ENCODE data around the gene IGSF9B. TPM values are rescaled to one million over a fixed set of nuclear protein-coding genes. Genes with fewer than 3 reads are reported as not detected.

Gene IGSF9B
- total RNA-seq, 2 donors from 2014 or later: 1.8 to 9.1 TPM

- Mint-ChIP-seq H3K9me3 (no peaks in the 10 kb centered on the region), H3K36me3 (no peaks in the 10 kb centered on the region), H3K4me1 (ENCODE audit: low read depth in 2 of 2) (peaks cover 0 to under 1% of the 10 kb centered on the region in 2 donors), H3K4me3 (no peak overlapping the region), H3K27me3 (peaks cover 0 to 12% of the 10 kb centered on the region in 2 donors), H3K27ac (no peak overlapping the region)
- ATAC-seq (no peak), DNase-seq (ENCODE audit: low spot score) (no peak)
These were observed 34.5 kb downstream of the IGSF9B start for GRCh38 chr11:133922078-133922870.

DNA sequence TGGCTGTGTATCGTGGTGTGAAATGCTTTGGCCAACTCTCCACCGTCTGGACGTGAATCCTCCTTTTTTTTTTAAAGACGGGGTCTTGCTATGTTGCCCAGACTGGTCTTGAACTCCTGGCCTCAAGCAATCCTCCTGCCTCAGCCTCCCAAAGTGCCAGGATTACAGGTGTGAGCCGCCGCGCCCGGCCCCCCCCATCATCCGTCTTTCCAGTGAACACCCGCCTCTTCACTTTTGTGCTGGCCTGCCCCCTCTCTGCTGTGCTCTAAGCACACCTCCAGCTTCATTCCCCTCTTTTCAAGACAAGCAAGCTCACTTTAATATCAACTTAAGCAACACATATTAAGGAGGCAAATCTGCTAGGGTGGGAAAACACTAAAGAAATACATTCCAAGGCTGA, 35.3 kb downstream of the IGSF9B start:
- H3K4me1 Mint-ChIP-seq (ENCODE audit: low read depth in 2 of 2): no peaks in the 10 kb centered on the region
- no peak overlapping the region for H3K27ac Mint-ChIP-seq
- ATAC-seq: no peak
- no peak overlapping the region for H3K4me3 Mint-ChIP-seq
- no peak for DNase-seq (ENCODE audit: low spot score)
- H3K27me3 Mint-ChIP-seq: peaks cover 0 to 13% of the 10 kb centered on the region in 2 donors
- H3K36me3 Mint-ChIP-seq: no peaks in the 10 kb centered on the region
- H3K9me3 Mint-ChIP-seq: no peaks in the 10 kb centered on the region

- Mint-ChIP-seq H3K36me3 (no peaks in the 10 kb centered on the region), H3K27ac (no peak overlapping the region), H3K4me1 (ENCODE audit: low read depth in 2 of 2) (no peaks in the 10 kb centered on the region), H3K9me3 (no peaks in the 10 kb centered on the region), H3K4me3 (no peak overlapping the region), H3K27me3 (peaks cover 0 to 18% of the 10 kb centered on the region in 2 donors)
- DNase-seq (ENCODE audit: low spot score): no peak
- no peak for ATAC-seq
These were observed 35.7 kb downstream of the IGSF9B start for GRCh38 chr11:133921026-133921425.

DNA sequence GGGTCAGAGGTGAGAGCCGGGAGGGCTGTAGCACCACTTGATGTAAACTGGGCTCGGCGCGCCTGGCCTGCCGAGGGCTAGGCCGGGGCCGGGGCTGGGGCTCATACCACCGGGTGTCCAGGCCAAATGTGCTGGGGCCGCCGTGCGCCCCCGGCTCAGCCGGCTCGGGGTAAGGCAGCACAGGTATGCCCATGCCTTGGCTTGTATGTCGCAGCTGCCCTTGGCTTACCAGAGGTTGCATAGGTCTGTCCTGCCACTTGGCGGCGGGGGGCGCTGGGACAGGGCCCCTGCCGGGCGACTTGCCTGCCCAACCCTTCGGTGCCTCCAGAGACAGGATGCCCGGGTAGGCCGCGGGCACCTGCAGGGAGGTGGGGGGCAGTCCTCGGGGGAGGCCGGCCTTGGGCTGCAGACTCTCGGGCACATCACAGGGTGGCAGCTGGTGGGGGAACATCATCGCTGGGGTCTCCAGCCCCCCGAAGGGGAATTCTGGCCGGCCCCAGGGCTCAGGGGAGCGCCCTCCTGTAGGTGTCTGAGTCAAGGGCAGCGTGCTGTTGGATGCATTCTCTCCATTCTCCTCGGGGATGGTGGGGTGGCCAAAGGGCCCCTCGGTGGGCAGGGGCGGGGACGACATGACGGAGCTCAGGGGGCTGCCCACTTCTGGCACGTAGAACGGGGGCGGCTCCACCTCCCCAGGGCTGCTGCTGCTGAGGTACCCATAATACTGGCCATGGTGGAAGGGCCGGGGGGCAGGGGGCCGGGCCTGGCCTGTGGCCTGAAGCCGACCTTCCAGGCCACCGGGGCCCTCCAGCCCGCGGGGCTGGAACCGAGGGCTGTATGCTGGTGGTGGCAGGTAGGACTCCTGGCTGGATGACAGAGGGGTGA, 36.4 kb downstream of the IGSF9B start:
- H3K27ac Mint-ChIP-seq: no peak overlapping the region
- ATAC-seq: no peak
- no peaks in the 10 kb centered on the region for H3K4me1 Mint-ChIP-seq (ENCODE audit: low read depth in 2 of 2)
- H3K9me3 Mint-ChIP-seq: no peaks in the 10 kb centered on the region
- H3K36me3 Mint-ChIP-seq: no peaks in the 10 kb centered on the region
- peaks cover 0 to 19% of the 10 kb centered on the region in 2 donors for H3K27me3 Mint-ChIP-seq
- DNase-seq (ENCODE audit: low spot score): no peak
- H3K4me3 Mint-ChIP-seq: no peak overlapping the region

DNA sequence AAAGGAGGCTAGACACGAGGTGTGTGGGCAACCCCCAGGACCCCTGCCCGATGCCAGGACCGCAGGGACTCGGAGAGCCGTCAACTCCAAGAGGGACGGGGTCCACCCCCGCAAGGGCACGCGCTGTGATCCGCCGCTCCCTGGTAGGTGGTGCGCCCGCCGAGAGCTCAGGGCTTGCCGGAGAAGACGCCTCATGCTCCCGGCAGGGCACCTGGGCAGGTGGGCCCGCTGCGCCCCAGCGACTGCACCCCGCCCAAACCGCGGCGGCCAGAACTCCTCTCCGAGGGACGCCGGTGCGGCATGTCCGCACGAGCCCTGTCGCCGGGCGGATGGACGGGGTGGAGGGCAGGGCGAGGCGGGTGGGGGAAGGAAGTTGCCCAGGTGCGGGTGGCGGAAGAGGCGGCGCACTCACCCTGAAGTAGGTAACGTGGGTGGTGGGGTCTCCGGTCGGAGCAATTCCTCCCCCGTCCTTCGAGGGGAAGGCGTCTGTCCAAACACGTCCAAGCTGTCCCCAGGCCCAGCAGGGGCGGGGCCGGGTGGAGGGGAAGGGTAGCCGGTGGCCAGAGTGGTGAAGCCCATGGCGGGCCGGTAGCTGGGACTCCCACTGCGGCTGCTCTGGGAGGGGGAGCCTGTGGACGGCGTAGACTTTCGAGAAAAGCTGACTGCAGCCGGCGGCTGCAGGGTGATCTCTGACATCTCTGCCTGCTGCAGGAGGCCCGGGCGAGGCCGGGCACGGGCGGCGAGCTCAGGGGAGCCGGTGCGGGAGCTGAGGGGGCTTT, 37.2 kb downstream of the IGSF9B start:
- no peak for ATAC-seq
- Mint-ChIP-seq H3K4me1 (ENCODE audit: low read depth in 2 of 2) (no peaks in the 10 kb centered on the region), H3K36me3 (no peaks in the 10 kb centered on the region), H3K4me3 (no peak overlapping the region), H3K27me3 (peaks cover 0 to 19% of the 10 kb centered on the region in 2 donors), H3K9me3 (no peaks in the 10 kb centered on the region), H3K27ac (no peak overlapping the region)
- DNase-seq (ENCODE audit: low spot score): no peak

- ATAC-seq (no peak), DNase-seq (ENCODE audit: low spot score) (no peak)
- no peaks in the 10 kb centered on the region for H3K36me3 Mint-ChIP-seq
- H3K27ac Mint-ChIP-seq: no peak overlapping the region
- H3K4me3 Mint-ChIP-seq: no peak overlapping the region
- H3K4me1 Mint-ChIP-seq (ENCODE audit: low read depth in 2 of 2): no peaks in the 10 kb centered on the region
- H3K27me3 Mint-ChIP-seq: peaks cover 0 to 19% of the 10 kb centered on the region in 2 donors
- H3K9me3 Mint-ChIP-seq: no peaks in the 10 kb centered on the region
These were observed 38.0 kb downstream of the IGSF9B start for GRCh38 chr11:133918608-133919260.

DNA sequence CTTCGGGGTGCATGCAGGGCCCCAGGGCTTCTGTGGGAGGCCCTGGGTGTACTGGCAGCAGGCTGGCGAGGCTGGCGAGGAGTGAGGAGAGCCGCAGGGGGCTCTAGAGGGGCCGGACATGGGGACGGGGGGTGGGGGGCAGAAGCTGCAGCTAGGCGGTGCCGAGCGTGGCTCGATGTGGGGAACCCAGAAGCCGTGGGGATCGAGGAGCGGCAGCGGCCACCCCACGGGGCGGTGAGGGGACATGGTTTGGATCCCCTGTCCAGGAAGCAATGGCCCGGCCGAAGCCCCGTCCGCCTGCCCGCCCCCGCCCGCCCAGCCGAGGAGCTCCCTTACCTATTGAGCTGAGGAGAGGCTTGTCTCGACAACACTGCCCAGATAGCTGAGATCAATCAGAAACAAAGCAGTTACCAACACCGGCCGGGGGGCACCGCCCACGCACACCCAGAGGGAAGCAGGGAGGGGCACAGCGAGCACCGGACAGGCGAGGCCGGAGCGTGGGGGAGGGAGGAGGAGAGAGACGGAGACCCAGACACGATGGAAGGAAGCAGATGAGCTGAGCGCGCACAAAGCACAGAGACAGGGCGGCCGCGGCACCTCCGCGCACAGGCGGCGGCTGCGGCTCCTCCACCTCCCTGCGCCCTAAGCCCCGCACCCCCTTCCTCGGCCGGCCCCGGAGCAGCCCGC, 38.7 kb downstream of the IGSF9B start:
- no peaks in the 10 kb centered on the region for H3K36me3 Mint-ChIP-seq
- ATAC-seq: no peak
- no peaks in the 10 kb centered on the region for H3K9me3 Mint-ChIP-seq
- H3K27ac Mint-ChIP-seq: no peak overlapping the region
- no peaks in the 10 kb centered on the region for H3K4me1 Mint-ChIP-seq (ENCODE audit: low read depth in 2 of 2)
- H3K27me3 Mint-ChIP-seq: peaks cover 0 to 19% of the 10 kb centered on the region in 2 donors
- no peak overlapping the region for H3K4me3 Mint-ChIP-seq
- DNase-seq (ENCODE audit: low spot score): no peak

DNA sequence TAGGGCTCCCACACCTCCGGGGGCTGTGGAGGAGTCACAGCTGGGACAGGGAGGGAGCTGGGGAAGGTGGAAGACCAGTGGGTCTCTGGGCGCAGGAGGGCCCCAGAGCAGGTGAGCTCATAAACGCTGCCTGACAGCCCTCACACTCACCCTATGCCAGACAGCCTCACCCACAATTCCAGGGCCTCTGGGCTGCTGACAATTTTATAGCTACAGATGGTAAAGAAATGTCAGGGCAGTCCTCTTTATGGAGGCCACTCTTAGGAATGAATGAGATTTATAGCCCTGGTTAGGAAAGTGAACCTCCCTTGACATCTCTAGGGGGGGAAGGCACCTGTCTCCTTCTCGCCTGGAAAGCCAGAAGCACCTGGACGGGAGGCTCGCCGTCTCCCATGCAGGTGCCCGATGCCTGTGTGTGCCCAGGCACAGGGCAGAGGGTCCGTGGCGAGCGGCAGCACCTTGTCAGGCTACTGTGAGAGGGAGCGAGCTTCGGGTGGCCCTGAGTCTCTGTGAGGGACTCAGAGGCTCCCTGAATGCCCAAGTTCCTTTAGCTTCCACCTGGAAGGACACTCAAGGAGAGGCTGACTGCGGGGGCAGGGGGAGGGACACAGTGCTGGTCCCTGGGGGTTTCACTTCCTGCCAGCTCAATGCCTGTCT, 39.9 kb downstream of the IGSF9B start:
- no peaks in the 10 kb centered on the region for H3K4me1 Mint-ChIP-seq (ENCODE audit: low read depth in 2 of 2)
- H3K27me3 Mint-ChIP-seq: peaks cover 0 to 19% of the 10 kb centered on the region in 2 donors
- H3K27ac Mint-ChIP-seq: no peak overlapping the region
- H3K4me3 Mint-ChIP-seq: no peak overlapping the region
- ATAC-seq (no peak), DNase-seq (ENCODE audit: low spot score) (no peak)
- H3K36me3 Mint-ChIP-seq: no peaks in the 10 kb centered on the region
- H3K9me3 Mint-ChIP-seq: no peaks in the 10 kb centered on the region

GRCh38 chr11:133913761-133914160, 43.0 kb downstream of the IGSF9B start:
- ATAC-seq (no peak), DNase-seq (ENCODE audit: low spot score) (no peak)
- Mint-ChIP-seq H3K4me3 (no peak overlapping the region), H3K27me3 (peaks cover 0 to 13% of the 10 kb centered on the region in 2 donors), H3K36me3 (no peaks in the 10 kb centered on the region), H3K9me3 (no peaks in the 10 kb centered on the region), H3K27ac (no peak overlapping the region), H3K4me1 (ENCODE audit: low read depth in 2 of 2) (no peaks in the 10 kb centered on the region)

DNA sequence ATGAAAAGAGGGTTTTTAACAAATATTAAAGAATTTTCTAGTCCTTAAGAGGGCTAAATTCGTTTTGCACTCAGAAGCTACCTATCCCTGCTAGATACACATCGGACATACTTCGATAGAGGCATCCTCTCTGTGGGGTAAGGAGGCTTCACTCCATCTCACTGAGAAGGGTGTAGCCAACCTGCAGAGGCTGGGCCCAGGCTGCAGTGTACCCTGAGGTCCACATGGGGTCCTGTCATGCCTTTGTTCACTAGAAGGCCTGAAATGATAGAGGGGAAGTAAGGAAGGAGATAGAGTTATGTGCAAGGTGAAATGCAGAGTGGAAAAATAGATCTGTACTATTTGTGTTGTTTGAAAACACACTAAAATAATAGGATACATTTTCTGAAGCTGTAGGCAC, 45.6 kb downstream of the IGSF9B start:
- ATAC-seq (no peak), DNase-seq (ENCODE audit: low spot score) (no peak)
- no peaks in the 10 kb centered on the region for H3K36me3 Mint-ChIP-seq
- H3K9me3 Mint-ChIP-seq: no peaks in the 10 kb centered on the region
- no peaks in the 10 kb centered on the region for H3K4me1 Mint-ChIP-seq (ENCODE audit: low read depth in 2 of 2)
- H3K4me3 Mint-ChIP-seq: no peak overlapping the region
- peaks cover 0 to 3% of the 10 kb centered on the region in 2 donors for H3K27me3 Mint-ChIP-seq
- no peak overlapping the region for H3K27ac Mint-ChIP-seq

GRCh38 chr11:133910101-133910500, 46.7 kb downstream of the IGSF9B start:
- Mint-ChIP-seq H3K9me3 (no peaks in the 10 kb centered on the region), H3K27ac (no peak overlapping the region), H3K27me3 (no peaks in the 10 kb centered on the region), H3K4me1 (ENCODE audit: low read depth in 2 of 2) (no peaks in the 10 kb centered on the region), H3K36me3 (no peaks in the 10 kb centered on the region), H3K4me3 (no peak overlapping the region)
- ATAC-seq (no peak), DNase-seq (ENCODE audit: low spot score) (peak; percentile 20)

DNA sequence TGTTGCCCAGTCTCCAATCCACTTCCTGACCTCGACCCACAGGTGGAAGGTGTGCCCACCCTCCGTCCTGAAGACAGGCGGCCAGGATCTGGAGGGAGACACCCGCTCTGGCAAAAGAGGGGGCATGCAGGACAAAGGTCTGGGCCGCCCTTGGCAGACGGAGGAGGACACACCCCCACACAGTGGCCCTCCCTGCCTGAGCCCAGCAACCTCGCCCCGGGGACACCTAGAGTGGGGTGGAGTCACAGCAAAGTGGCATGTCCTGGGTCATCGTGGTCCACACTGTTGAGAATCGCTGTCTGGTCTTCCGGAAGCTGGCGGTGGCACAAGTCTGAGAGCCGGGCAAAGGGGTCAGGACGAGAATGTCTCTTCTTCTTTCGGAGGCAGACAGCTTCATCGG, 47.9 kb downstream of the IGSF9B start:
- Mint-ChIP-seq H3K4me3 (no peak overlapping the region), H3K4me1 (ENCODE audit: low read depth in 2 of 2) (no peaks in the 10 kb centered on the region), H3K9me3 (no peaks in the 10 kb centered on the region), H3K36me3 (no peaks in the 10 kb centered on the region), H3K27me3 (no peaks in the 10 kb centered on the region), H3K27ac (no peak overlapping the region)
- no peak for ATAC-seq
- DNase-seq (ENCODE audit: low spot score): peak; percentile 25

Measured in natural killer cell treated with Interleukin-12 subunit alpha and Interleukin-12 subunit beta and Interleukin-15 and Interleukin-18, amount 100 ng/mL, for 72 hours (primary cell).